ENCODE results near the gene PPP2R5C. TPM values are rescaled to one million over a fixed set of nuclear protein-coding genes. Genes with fewer than 3 reads are reported as not detected.

PPP2R5C gene
- 64.5 to 77.4 TPM (median 72.6 TPM) in 5 replicates for total RNA-seq (2022; extraction: Qiagen RNA extraction)

GRCh38 chr14:101761032-101761880 lies at the start of gene PPP2R5C:
Gene PPP2R5C, plus strand, starts transcription at chr14:101761709. Its CDS starts 185 bp downstream, at chr14:101761894.

GRCh38 chr14:101964297-101965180 lies 203.0 kb downstream of the PPP2R5C start, which contains the start of gene DYNC1H1:
Gene DYNC1H1, plus strand, starts transcription at chr14:101964573. Its CDS starts 119 bp downstream, at chr14:101964692.

Other genes starting within 250 kb of the PPP2R5C start
- 0.07 to 0.13 TPM (median 0.08 TPM) in 4 of 5 replicates, not detected in the other for gene DIO3, start 200.2 kb upstream of the PPP2R5C start, total RNA-seq (2022; extraction: Qiagen RNA extraction)
- gene DYNC1H1, start 202.9 kb downstream of the PPP2R5C start, total RNA-seq (2022; extraction: Qiagen RNA extraction), result 136 to 255 TPM (median 236 TPM) in 5 replicates

All from A549 treated with dexamethasone at 1 μM for 4 hours (cell line).